BJ (cell line): ENCODE measurements around the gene CYP2R1. TPM values are rescaled to one million over a fixed set of nuclear protein-coding genes. Genes with fewer than 3 reads are reported as not detected.

Source experiments
- CTCF ChIA-PET: fragments of 350-600 bp; formaldehyde crosslinking; extraction: SDS; loops from one replicate; lab custom pipeline; 2021; ENCODE audit warnings: antibody characterized with exemption, inconsistent platforms; lab: Yijun Ruan, JAX
- POLR2A ChIA-PET: fragments of 300-600 bp; sonication (Branson Sonifier 250); formaldehyde crosslinking; extraction: SDS; loops from one replicate; lab custom pipeline; 2021; ENCODE audit warnings: antibody characterized with exemption; lab: Charles Lee
- DNase-seq: peaks from one replicate; pipeline ENCODE4 v3.0.0-alpha.2; 2011; ENCODE audit warnings: low read depth
- H3K27me3 ChIP-seq: 2 replicates; pipeline ENCODE4 v1.6.0; 2011; ENCODE audit warnings: low read length; ENCODE audit not compliant: control insufficient read depth, insufficient read depth
- H3K36me3 ChIP-seq: 2 replicates; pipeline ENCODE4 v1.5.1; 2011; ENCODE audit warnings: low read length; ENCODE audit not compliant: control insufficient read depth, insufficient read depth
- H3K4me3 ChIP-seq: 2 replicates; pipeline ENCODE4 v1.5.1; 2011; ENCODE audit warnings: low read depth, mild to moderate bottlenecking, control low read depth, low read length
- CTCF ChIP-seq: IDR thresholded peaks from 2 replicates; pipeline ENCODE4 v1.5.1; 2011; ENCODE audit warnings: low read depth, mild to moderate bottlenecking, control low read depth, inconsistent platforms, low read length, moderate library complexity; ENCODE audit not compliant: insufficient read depth
- polyA plus RNA-seq: library from polyadenylated mRNA; depleted of rRNA; stranded (reverse); fragments of >200 nt; gene quantifications from 2 replicates; pipeline ENCODE4 v1.2.3, GENCODE V29; 2011

The CYP2R1 gene
- polyA plus RNA-seq, 1 experiment = 7.3 TPM

DNA sequence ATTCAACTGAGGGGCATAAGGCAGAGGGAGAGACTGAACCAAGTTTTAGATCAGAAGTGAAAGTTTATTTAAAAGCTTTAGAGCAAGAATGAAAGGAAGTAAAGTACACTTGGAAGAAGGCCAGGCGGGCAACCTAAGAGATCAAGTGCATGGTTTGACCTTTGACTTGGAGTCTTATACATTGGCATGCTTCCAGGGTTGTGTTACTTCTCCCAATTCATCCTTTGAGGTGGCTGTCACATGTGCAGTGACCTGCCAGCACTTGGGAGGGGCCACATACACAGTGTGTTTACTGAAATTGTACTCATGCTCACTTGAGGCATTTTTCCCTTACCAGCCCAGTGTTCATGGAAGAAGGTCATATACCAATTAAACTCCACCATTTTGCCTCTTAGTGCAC, 30.4 kb downstream of the CYP2R1 start:
- Histone ChIP-seq H3K36me3 (no peaks in the 10 kb centered on the region), H3K4me3 (no peak overlapping the region), H3K27me3 (no peaks in the 10 kb centered on the region)
- TF ChIP-seq CTCF = no peak
- DNase-seq = no peak
- CTCF ChIA-PET = no interaction called here
- POLR2A ChIA-PET = no interaction called here

GRCh38 chr11:14860511-14860910, 31.5 kb downstream of the CYP2R1 start:
- Histone ChIP-seq H3K36me3 (no peaks in the 10 kb centered on the region), H3K4me3 (no peak overlapping the region), H3K27me3 (no peaks in the 10 kb centered on the region)
- no peak for DNase-seq
- ChIA-PET POLR2A (no interaction called here), CTCF (interaction anchor here (0.5 to 0.7 kb wide), 3 partner anchors 48 to 1190 kb away, joined by 3 read pairs; no protein-coding TSS in a partner anchor)
- no peak for TF ChIP-seq CTCF

DNA sequence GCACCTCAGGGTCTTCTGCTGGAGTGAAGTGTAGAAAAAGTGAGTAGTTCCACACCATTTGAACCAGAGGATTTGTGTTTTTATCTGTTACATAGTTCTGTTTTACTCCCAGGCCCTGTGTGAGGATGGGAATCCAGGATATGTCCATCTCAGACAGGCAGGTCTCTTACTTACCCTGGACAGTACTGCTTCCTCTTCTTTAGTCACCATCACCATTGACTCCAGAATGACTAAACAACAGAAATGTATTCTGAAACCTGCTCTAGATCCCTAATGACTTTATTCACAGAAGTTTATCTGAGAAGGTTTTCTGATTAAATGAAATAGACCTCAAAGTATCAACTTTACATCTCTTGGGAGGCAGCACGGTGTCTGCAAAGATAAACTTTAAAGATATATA, 33.6 kb downstream of the CYP2R1 start:
- no peak for DNase-seq
- POLR2A ChIA-PET = no interaction called here
- Histone ChIP-seq H3K27me3 (no peaks in the 10 kb centered on the region), H3K36me3 (no peaks in the 10 kb centered on the region), H3K4me3 (no peak overlapping the region)
- CTCF ChIA-PET = interaction anchor here (1.6 kb wide), 1 partner anchor 49 kb away, joined by 5 read pairs; no protein-coding TSS in a partner anchor
- TF ChIP-seq CTCF = no peak

GRCh38 chr11:14857621-14858020, 34.4 kb downstream of the CYP2R1 start:
- Histone ChIP-seq H3K4me3 (no peak overlapping the region), H3K36me3 (no peaks in the 10 kb centered on the region), H3K27me3 (no peaks in the 10 kb centered on the region)
- DNase-seq = no peak
- CTCF ChIA-PET = interaction anchor here (1.6 kb wide), 2 partner anchors 12 to 50 kb away, joined by 3 to 5 read pairs; no protein-coding TSS in a partner anchor
- POLR2A ChIA-PET = no interaction called here
- TF ChIP-seq CTCF = no peak

- Histone ChIP-seq H3K36me3 (no peaks in the 10 kb centered on the region), H3K4me3 (no peak overlapping the region), H3K27me3 (no peaks in the 10 kb centered on the region)
- no peak for DNase-seq
- TF ChIP-seq CTCF = no peak
- ChIA-PET CTCF (no interaction called here), POLR2A (no interaction called here)
These were observed 36.1 kb downstream of the CYP2R1 start for GRCh38 chr11:14855890-14856289.
